Posterior vena cava (tissue), 2 donors: ENCODE results near the gene MORC2. TPM values are rescaled to one million over a fixed set of nuclear protein-coding genes. Genes with fewer than 3 reads are reported as not detected.

Source experiments
- DNase-seq: peaks from one replicate; pipeline ENCODE4 v3.0.0-alpha.2; 2020; ENCODE audit warnings: low spot score
- intact Hi-C, 2 donors: fragments of 100-400 bp; cut with DNase I; formaldehyde crosslinking; loops; one replicate each; pipeline versions ENCODE4 v1.14.1 to v1.14.2; 2022 to 2023
- long read RNA-seq, 2 donors: library from polyadenylated mRNA; unstranded; transcript quantifications; one replicate each; pipeline ENCODE4 v2.0.0, GENCODE V29; 2020 to 2021
- total RNA-seq, 2 donors: library from RNA; stranded (reverse); fragmentation: NEBNext Ultra II Directional; extraction: Animal tissue kit (Norgen Biotek cat#: 25700); gene quantifications; one replicate each; pipeline ENCODE4 v1.2.1, GENCODE V29; 2021
- donor health status: DM: yes; HTN: yes; CAD: no.
- donor health status: DM: yes; HTN: yes; CAD: no.

The MORC2 gene
- total RNA-seq, result 10 to 100 TPM; 23.8 to 27.5 TPM
- long read RNA-seq, donor 1, full-length matches to known transcripts, result 2 of 7 reads
- long read RNA-seq, donor 1, partial matches to known transcripts, result 3 of 7 reads
- long read RNA-seq, donor 1, other reads (novel, unspliced or antisense), result 2 of 7 reads
- long read RNA-seq, donor 2, partial matches to known transcripts, result 5 of 10 reads
- long read RNA-seq, donor 2, other reads (novel, unspliced or antisense), result 5 of 10 reads

- intact Hi-C loops, result loop anchor here (2.0 to 5.0 kb wide), 2 partner anchors 113 to 114 kb away; partner anchors contain the start of gene SMTN (in 2 of the 2)
- no peak for DNase-seq
Observed at GRCh38 chr22:30968015-30968923, at the start of gene MORC2. TSS of gene MORC2 (minus strand) at chr22:30968774. CDS start at chr22:30967889, 885 bp downstream.

DNA sequence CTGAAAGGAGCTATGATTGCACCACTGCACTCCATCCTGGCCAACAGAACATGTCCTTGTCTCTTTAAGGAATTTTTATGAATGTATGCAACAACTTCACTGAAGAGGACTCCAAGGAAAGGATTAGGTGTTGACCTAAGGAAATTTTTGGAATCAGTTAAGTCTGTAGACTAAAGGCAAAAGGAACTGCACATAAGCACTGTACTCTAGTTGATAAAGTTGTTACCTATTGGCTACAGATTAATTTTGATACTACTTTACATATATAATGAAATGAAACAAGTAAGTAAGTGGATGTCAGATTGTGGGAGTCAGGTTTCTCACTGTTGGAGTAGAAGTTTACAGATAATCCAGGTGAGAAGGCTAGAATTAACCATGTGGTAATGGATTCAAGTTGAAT is 37.0 kb upstream of the MORC2 start:
- DNase-seq, result no peak
- intact Hi-C loops, result no loop called here

DNA sequence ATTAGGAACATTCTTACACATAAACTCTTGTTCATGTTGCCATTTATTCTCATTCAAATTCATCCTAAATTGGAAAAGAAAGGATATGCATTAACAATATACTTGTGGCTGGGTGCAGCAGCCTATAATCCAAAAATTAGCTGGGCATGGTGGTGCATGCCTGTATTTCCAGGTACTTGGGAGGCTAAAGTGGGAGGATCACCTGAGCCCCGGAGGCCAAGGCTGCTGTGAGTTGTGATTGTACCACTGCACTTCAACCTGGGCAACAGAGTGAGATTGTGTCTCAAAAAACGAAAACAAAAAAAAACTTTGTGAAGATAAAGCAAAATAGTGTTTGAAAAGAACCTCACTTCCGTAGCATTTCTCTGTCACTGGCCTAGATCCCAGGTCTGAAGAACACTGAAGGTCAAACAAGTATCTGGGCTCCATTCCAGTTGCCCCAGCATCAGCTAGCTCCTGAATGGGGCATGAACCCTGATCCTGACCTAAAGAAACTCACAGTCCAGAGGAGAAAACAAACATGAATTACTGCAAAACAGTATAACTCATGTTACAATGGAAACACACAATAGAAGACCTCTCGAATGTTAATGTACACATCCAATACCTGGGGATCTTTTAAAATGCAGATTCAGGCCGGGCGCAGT is 32.7 kb upstream of the MORC2 start:
- intact Hi-C loops, result no loop called here
- no peak for DNase-seq

GRCh38 chr22:30998329-30998728 is 29.8 kb upstream of the MORC2 start:
- intact Hi-C loops, result no loop called here
- DNase-seq, result no peak

DNA sequence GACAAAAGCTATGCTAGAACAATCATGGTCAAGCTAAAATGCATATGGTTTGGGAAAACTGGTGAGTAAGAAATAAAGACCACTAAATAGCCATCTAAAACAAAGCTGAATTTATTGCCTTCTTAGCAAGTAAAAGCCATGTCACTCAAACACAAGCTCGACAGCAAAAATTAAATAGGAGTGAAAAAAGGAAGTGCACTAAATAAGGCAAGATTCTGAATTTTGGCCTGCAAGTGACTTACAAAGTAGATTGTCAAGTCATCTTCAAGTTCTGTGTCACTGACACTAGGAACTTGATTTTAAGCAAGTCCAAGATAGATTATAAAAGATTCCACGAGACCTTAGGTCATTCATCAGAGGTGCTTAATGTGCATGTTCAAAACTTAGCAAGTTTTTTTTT is 27.9 kb upstream of the MORC2 start:
- DNase-seq, result no peak
- intact Hi-C loops, result no loop called here

DNA sequence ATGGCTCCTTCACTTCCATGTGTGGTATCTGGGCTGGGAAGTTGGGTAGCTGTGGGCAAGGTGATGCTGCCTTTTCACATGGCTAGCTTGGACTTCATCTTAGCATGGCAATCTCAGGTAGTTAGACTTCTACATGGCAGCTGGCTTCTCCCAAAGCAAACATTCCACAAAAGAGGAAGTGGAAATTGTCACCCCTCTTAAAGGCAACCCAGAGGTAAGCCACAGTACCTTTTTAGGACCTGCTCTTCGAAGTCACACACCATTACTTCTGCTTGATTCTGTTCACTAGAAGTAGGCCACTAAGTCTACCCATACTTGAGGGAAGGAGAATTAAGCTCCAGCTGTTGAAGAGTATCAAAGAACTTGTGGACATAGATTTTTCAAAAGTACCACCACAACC is 26.4 kb upstream of the MORC2 start:
- DNase-seq, result no peak
- intact Hi-C loops, result no loop called here

GRCh38 chr22:30992565-30992964 is 24.0 kb upstream of the MORC2 start:
- intact Hi-C loops, result no loop called here
- no peak for DNase-seq

DNA sequence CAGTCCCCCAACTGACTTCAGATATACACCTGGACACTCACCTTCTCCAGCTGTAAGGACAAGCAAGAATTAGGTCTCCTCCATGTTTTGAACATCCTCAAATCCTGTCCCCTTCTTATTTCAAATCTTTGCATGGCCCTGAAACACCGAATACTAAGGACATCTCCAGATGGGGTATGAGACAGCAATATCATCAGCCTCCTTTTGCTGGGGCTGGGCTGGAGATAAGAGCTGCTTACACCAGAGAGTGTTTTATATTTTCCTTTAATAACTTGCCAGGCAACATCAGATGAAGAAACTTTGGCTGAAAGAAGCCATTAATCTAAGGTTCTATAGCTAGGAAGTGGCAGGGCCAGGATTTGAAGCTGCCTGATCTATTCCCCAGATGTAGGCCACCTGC is 22.1 kb upstream of the MORC2 start:
- intact Hi-C loops, result no loop called here
- DNase-seq, result no peak

DNA sequence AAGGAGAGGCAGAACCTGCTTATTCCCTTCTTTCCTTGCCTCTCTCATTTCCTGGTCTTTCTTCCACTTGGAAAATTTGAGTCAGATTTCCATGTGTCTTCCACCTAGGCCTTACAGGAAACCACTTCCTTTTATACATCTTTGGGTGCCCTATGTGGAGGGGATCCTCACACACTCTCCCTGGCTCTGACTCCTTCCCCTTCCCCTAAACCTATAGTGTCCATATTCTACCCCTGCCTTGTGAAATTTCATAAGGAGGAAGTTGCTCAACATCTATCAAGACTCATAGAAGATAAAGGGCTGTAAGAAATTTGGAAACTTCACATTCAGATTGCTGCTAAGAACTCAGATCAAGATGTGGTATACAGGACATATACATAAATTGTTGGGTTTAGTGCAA is 20.9 kb upstream of the MORC2 start:
- no peak for DNase-seq
- intact Hi-C loops, result no loop called here

GRCh38 chr22:30985561-30986208 is 17.1 kb upstream of the MORC2 start:
- DNase-seq, result no peak
- intact Hi-C loops, result no loop called here

DNA sequence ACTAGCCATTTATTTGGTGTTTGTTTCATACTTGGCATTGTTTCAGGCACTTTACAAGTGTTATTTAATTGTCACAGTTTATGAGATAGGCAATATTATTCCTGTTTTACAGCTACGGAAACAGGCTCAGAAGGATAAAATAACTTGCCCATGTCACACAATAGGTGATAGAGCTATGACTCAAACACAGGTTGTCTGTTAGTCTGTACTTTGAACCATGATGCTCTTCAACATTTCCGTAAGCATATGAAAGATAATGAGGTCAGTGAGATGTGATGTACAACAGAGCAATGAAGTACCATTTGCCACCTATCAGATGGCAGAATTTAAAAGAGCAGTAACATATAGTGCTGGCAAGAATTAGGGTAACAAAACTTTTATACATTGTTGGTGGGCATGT is 15.7 kb upstream of the MORC2 start:
- DNase-seq, result no peak
- intact Hi-C loops, result no loop called here

DNA sequence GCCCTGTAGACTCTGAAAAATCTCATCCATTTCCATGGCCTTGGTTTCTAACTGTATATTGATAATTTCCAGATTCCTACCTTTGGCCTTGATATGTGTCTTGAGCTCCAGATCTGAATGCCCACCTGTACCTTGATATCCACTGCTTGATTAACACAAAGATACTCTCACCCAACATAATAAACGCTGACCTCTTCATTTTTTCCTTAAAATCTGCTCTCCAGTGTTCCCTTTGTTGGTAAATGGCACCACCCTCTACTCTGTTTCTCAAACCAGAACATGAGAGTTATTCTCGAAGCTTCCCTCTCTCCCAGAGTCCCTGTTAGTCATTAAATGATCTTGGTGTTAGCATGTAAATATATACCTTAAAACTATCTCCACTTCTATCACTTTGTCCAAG is 13.9 kb upstream of the MORC2 start:
- no peak for DNase-seq
- intact Hi-C loops, result no loop called here

- no peak for DNase-seq
- intact Hi-C loops, result loop anchor here in 1 of 2 donors (10.0 kb wide), 1 partner anchor 55 kb away; no protein-coding TSS in a partner anchor
Observed at GRCh38 chr22:30979932-30980331, 11.4 kb upstream of the MORC2 start.

- intact Hi-C loops, result loop anchor here in 1 of 2 donors (10.0 kb wide), 1 partner anchor 56 kb away; no protein-coding TSS in a partner anchor
- no peak for DNase-seq
Observed at GRCh38 chr22:30978304-30978962, 9.9 kb upstream of the MORC2 start.

DNA sequence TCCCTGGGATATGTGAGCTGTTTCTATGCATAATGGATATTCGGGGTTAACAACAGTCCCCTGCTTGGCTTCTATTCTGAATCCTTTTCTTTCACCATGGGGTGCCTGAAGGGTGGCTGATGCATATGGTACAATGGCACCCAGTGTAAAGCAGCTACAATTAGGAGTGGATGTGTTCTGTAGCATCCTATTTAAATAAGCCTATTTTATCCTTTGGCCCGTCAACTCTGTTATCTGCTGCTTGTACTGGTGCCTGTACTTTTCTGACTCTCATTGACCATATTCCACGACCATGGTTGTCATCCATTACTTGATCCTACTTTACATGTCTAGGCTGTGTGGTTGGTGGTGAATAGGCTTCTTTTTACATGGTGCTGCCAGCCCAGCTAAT is 1.8 kb upstream of the MORC2 start:
- intact Hi-C loops, result loop anchor here in 1 of 2 donors (10.0 kb wide), 1 partner anchor 64 kb away; no protein-coding TSS in a partner anchor
- DNase-seq, result no peak

DNA sequence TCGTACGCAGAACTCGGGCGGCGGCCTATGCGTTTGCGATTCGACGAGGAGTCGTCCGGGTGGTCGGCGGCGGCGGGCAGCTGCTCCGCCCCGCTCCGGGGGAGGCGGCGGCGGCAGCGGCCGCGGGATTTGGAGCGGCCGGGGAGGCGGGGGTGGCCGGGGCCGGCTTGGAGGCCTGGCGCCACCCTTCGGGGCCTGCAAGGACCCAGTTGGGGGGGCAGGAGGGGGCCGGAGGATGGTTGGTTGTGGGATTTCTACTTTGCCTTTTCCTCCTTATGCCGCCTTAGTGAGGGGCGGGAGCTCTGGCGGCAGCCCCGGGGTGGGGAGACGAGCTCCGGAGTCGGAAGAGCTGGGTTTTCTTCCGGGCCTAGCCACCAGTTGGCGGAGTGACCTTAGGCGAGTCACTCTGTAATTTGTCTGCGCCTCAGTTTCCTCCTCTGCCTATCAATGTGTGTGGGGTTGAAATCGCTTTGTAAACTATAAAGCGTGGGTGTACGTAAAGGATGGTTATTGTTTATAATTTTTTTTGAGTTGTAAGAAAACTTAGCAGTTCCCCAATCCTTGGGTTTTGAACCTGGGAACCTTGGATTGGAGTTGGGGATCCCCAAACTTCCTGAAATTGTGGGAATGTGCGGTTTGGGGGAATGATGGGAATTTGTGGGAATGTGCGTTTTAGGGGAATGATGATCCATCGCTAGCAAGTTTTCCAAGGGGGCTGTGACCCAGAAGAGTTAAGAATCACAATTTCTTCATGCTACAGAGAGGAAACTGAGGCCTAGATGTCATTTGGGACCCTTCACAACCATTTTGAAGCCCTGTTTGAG is 1.2 kb upstream of the MORC2 start:
- intact Hi-C loops, result loop anchor here (2.0 to 10.0 kb wide), 3 partner anchors 65 to 113 kb away; partner anchors contain the start of gene SMTN (in 2 of the 2)
- no peak for DNase-seq

- DNase-seq, result peak; percentile 99
- intact Hi-C loops, result loop anchor here (2.0 to 5.0 kb wide), 2 partner anchors 112 to 113 kb away; partner anchors contain the start of gene SMTN (in 2 of the 2)
Observed at GRCh38 chr22:30968924-30969531, 454 bp upstream of the MORC2 start, which contains the start of gene TUG1. TSS of gene TUG1 (plus strand) at chr22:30969265.
